HG03565 (cell line): Measurements from ENCODE around the gene BRINP2.

Experiments
- ATAC-seq: cut with Tn5 transposase; IDR thresholded peaks from one replicate; pipeline ENCODE4 v1.9.1; 2021; ENCODE audit warnings: mild to moderate bottlenecking, moderate library complexity; ENCODE audit not compliant: unreplicated experiment

The BRINP2 gene

GRCh38 chr1:177216587-177217202 is 45.9 kb downstream of the BRINP2 start:
- no peak for ATAC-seq

GRCh38 chr1:177219554-177220458 is 49.0 kb downstream of the BRINP2 start:
- ATAC-seq, result no peak

GRCh38 chr1:177223359-177223758 is 52.6 kb downstream of the BRINP2 start:
- no peak for ATAC-seq

- ATAC-seq, result no peak
Measured at GRCh38 chr1:177227978-177228692, 57.4 kb downstream of the BRINP2 start.

- no peak for ATAC-seq
Measured at GRCh38 chr1:177228693-177229065, 57.9 kb downstream of the BRINP2 start.

GRCh38 chr1:177229781-177230180 is 59.0 kb downstream of the BRINP2 start:
- ATAC-seq, result no peak

- no peak for ATAC-seq
Measured at GRCh38 chr1:177230228-177231016, 59.7 kb downstream of the BRINP2 start.

- no peak for ATAC-seq
Measured at GRCh38 chr1:177235350-177235749, 64.6 kb downstream of the BRINP2 start.

- ATAC-seq, result no peak
Measured at GRCh38 chr1:177236962-177237361, 66.2 kb downstream of the BRINP2 start.

- ATAC-seq, result no peak
Measured at GRCh38 chr1:177238967-177239366, 68.2 kb downstream of the BRINP2 start.

- ATAC-seq, result no peak
Measured at GRCh38 chr1:177239792-177240191, 69.0 kb downstream of the BRINP2 start.

- ATAC-seq, result no peak
Measured at GRCh38 chr1:177243773-177244172, 73.0 kb downstream of the BRINP2 start.

GRCh38 chr1:177246710-177247580 is 76.2 kb downstream of the BRINP2 start:
- no peak for ATAC-seq

- ATAC-seq, result no peak
Measured at GRCh38 chr1:177247623-177248176, 76.9 kb downstream of the BRINP2 start.

- ATAC-seq, result no peak
Measured at GRCh38 chr1:177248258-177248657, 77.5 kb downstream of the BRINP2 start.

GRCh38 chr1:177249231-177249630 is 78.5 kb downstream of the BRINP2 start:
- ATAC-seq, result no peak

GRCh38 chr1:177252877-177253276 is 82.1 kb downstream of the BRINP2 start:
- ATAC-seq, result no peak

GRCh38 chr1:177255411-177255810 is 84.7 kb downstream of the BRINP2 start:
- ATAC-seq, result no peak
